Astrocyte (in vitro differentiated cells and primary cell): ENCODE measurements around the gene FBLN2.

ENCODE experiments used
- CTCF ChIP-seq: IDR thresholded peaks from 2 replicates; pipeline ENCODE4 v1.5.1; 2011; ENCODE audit warnings: low read depth, mild to moderate bottlenecking, inconsistent platforms, low read length, moderate library complexity; ENCODE audit not compliant: insufficient read depth
- EZH2 ChIP-seq: IDR thresholded peaks from 2 replicates; pipeline ENCODE4 v1.6.1; 2012; ENCODE audit warnings: mild to moderate bottlenecking, low read length, inconsistent platforms; ENCODE audit not compliant: insufficient read depth

DNA sequence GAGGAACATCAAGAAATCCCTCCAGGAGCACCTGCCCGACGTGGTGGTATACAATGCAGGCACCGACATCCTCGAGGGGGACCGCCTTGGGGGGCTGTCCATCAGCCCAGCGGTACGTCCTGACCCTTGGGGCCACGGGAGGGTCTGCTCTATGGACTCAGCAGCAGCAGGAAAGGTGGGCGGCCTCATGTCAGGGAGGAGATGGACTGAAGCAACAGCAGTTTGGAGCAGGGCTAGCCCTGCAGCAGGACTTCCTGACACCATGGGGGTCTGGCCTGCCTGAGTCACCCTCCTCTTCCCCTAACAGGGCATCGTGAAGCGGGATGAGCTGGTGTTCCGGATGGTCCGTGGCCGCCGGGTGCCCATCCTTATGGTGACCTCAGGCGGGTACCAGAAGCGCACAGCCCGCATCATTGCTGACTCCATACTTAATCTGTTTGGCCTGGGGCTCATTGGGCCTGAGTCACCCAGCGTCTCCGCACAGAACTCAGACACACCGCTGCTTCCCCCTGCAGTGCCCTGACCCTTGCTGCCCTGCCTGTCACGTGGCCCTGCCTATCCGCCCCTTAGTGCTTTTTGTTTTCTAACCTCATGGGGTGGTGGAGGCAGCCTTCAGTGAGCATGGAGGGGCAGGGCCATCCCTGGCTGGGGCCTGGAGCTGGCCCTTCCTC is 44.6 kb upstream of the FBLN2 start:
- TF ChIP-seq CTCF (no peak), EZH2 (no peak)
